ENCODE data around the gene RGS3.
"Not testable (repeated sequence)": the region's sequence is repeated elsewhere in the genome, so short reads cannot be mapped to it uniquely, and the experiment has no call there.

The RGS3 gene

DNA sequence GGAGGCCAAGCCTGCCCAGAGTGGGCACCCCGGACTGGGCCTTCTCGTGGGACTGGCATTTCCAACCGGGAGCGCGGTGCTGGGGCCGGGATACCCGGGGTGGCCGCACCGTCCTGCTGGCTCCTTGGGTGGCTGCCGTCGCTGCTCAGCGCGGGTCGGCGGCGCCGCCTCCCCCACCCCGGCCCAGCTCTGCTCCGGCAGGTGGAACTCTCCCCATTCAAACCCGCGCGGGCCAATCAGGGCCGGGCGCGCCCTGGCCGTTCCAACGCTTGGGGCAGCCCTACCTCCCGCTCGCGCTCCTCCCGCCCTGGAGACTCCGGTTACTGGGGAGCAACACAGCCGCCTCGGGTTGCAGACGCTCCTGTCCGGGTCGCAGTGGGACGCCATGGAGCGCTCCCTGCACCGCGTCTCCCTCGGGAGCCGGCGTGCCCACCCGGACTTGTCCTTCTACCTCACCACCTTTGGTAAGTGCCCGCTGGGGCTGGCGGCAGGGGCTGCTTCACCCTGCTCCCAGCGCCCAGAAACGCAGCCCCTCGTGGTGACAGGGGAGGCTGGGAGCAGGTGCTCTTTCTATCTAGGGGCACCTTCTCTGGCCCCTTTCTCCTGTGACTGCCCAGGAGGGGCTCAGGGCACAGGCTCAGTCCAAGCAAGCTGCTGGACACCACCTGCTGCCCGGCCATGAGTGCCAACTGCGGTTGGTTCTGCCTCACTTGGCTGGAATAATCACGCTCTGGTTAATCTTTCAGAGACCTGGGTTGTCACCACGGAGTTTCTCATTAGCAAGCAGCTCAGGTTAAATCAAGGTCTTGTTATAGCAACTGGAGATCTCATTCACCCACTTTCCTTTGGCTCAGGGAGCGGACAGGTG is at the start of gene RGS3:
Gene RGS3, plus strand, starts transcription at position 310 of the 868 bp plus-strand sequence. Its CDS starts 76 bp downstream, at position 386.
- peak; percentile 68 for DNase-seq

DNA sequence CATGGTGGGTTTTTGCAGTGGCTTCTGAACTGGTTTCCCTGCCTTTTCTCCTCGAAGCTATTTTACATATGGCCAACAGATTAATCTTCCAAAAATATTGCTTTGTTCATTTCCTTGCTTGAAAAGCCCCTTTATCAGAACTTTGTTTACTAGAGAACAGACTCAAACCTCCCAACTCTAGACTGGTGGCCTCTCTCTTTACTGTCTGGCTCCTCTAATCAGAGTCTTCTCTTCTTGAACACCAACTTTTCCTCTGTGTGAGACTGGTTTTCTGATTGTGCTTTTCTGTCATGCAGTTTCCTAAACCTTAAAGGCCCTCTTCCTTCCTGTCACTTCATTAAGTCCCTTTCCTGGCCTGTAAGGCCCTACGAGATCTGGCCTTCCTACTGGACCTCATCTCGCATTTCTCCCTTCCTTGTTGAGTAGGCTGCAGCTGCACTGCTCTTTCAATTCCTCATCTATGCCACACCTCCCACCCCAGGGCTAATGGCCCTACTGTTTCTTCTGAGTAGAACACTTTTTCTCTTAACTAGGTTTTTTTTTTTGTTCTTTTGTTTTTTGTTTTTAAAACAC is 47.3 kb upstream of the RGS3 start:
- DNase-seq = no peak

DNA sequence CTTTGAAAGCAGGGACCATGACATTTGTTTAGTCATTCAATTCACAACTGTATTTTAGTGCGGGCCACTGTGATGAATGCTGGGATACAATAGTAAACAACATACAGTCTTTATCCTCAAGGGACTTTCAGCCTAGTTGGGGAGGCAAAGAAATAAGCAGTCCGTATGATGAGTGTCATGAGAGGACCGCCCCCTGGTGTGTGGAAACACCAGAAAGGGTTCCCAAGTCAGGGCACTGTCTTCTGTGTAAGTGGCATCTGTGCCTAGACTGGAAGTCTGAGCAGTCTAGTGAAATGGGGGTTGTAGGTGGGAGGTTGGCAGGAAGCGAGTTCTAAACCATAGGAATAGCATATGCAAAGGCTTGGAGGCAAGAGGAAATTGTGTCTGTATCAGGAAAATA is 46.2 kb upstream of the RGS3 start:
- no peak for DNase-seq

DNA sequence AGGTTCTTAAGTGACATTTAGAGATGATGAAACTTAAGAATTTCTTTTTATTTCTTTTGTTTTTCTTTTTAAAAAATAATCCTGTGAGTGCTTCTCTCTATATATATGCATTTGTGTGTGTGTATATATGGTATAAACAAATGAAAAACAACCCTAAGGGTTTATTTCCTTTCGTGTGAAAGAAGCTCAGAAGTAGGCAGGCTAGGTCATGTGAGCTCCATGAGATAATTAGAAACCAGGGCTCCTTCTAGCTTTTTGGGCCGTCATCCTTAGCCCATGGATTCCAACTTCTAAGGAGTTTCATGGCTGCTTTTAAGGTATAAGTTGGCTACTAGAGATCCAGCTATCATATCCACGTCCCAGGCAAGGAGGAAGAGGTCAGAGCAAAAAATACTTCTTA is 41.8 kb upstream of the RGS3 start:
- no peak for DNase-seq

DNA sequence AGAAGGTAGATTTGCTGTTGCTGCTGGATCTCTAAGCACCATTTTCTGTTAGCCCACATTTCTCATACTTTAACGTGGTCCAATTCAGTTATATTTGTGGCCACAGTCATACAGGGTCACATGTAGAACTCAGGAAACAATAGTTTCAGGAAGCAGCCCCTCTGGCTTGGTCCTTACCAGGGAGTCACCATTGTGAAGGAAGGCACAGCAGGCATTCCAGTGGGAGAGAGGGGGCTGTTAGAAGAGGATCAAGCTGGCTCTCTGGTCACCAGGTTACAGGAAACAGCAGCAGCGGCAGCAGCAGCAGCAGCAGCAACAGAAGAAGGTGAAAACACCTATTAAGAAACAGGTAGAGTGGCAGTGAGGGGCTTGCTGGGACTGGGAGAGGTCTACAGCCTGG is 38.5 kb upstream of the RGS3 start:
- no peak for DNase-seq

DNA sequence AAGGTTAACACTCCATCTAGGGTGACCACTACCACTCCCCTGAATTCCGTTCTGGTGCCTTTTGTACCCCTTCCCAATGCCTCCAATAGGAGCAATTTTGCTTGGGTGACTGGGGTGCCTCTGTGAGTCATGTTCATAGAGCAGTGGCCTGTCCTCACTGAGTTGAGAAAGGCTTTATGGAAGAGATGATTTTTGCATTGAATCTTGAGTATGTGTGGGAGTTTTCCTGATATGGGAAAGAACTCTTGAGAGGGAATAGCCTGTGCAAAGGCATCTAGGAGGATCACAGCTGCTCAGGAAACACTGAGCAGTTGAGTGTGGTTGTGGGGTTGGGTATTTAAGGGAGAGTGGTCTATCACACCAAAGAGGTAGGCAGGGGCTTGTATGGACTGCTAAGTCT is 36.8 kb upstream of the RGS3 start:
- no peak for DNase-seq

DNA sequence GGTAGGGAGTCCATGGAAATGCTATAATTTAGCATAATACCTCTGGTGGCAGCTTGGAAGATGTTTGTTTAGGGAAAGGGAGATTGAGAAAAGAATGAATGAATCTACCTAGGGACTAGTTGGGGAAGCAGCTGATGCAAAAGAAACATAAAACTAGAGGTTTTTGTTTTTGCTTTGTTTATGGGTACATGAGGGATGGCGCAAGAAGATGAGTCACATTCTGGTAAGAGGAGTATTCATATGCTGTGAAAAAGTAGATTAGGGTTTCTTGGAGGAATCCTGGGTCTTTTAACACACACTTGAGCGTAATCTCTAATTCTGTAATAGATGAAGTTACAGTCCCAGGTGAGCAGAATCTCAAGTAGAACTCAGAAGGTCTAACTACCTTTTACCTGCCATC is 35.9 kb upstream of the RGS3 start:
- DNase-seq = no peak

DNA sequence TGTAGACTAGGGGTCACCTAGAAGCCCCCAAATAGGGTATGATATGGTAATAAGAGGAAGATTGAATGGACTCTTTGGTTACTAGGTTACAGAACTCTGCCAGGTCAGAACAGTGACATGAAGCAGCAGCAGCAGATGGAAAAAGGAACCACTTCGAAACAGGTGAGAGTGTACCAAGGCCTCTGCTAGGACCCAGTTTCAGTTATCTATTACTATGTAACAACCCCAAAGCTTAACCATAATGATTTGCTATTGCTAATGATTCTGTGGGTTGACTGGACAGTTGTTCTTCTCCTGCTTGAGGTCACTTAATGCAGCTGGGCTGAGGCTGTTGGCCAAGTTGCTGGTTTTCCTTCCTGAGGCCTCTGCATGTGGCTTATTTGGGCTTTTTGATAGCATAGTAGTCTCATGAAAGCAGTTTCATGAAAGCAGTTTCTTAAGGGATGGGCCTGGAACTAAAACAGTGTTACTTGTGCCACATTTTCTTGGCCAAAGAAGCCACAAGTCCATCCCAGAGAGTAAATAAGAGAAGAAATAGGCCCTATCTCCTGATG is 35.4 kb upstream of the RGS3 start:
- no peak for DNase-seq

DNA sequence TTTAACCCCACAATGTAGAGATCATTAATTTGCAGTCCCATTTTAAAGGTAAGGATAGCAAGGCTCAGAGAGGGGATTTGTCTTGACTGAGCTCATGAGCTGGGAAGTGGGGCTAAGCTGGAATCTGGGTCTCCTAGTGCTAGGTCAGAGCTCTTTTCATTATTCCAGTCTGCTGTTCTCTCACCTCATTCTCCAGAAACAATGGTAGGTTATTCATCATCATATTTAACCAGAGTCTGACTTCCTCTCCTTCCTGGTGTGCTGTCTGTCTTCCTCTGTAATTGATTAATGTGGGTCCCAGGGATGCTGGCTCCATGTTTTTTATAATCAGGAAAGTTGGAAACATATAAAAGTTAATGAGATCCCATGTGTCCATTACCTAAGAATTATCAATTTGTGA is 32.3 kb upstream of the RGS3 start:
- DNase-seq = no peak

DNA sequence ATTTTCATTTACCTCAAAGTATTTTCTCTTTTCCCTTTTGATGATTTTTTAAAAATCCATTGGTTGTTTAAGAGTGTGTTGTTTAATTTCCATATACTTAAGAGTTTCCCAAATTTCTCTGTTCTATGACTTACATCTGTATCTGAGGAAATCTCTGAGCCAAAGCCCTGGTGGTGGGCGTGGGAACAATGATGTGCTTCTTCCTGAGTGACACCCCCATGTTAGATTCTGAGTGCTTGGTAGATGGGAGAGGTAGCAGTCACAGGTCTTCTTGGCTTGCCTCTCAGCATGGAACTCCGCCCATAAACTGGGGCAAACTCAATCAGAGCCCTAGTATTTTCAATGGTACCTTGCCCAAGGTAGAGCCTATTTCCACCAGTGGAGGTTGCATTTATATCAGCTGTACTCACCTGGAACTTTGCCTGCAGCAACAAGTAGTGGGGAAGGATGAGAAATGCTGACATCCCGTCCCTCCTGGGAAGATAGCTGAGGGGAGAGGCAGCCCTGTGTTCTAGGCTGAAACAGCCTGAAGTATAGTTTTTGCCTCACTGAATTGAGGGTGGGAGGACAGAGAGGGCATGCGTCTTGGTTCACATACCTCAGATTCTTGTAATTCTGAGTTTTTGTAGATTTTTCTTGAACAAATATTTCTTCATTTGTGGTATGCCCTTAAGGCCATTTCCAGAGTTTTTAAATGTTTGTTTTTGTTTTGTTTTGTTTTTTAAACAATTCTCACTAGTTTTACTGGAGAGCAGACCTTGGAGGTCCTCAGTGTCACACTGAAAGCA is 26.6 kb upstream of the RGS3 start:
- no peak for DNase-seq

DNA sequence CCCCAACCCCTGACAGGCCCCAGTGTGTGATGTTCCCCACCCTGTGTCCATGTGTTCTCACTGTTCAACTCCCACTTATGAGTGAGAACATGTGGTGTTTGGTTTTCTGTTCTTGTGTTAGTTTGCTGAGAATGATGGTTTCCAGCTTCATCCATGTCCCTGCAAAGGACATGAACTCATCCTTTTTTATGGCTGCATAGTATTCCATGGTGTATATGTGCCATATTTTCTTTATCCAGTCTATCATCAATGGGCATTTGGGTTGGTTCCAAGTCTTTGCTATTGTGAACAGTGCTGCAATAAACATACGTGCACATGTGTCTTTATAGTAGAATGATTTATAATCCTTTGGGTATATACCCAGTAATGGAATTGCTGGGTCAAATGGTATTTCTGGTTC is 25.8 kb upstream of the RGS3 start:
- not testable (repeated sequence) for DNase-seq

DNA sequence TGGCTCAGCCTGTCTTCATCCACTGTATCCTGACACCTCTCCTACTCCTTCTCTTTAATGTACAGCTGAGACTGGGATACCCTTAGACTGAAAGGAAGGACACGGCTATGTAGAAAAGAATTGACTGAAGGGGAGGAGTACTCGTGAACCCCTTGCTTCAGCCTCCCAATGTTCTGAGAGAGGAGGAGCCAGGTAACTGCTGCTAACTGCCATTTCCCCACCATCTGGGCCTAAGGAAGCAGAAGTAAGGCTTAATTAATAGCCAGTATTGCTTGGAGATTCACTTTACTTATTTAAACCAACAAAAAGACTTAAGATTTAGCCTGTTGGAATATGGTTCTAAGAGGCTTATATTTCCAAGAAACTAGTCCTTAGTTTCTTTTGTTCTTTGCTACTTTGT is 18.8 kb upstream of the RGS3 start:
- DNase-seq = no peak

DNA sequence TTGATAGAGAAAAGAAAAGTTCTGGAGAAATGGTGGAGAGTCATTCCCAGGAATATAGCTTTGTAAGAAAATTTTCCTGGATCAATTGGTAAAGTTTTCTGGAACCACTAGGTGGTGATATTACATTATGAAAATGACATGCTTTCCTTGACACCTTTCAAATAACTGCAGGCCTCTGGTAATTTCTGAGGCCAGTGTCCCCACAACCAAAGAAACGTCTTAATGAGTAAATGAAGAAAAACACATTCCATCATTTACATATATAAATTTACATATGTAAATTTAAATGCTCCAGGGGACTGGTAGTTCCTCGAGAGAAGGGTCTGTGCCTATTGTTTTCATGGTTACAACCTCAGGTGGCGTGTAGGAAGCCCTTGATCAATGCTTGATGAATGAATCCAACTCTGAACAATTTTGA is 17.2 kb upstream of the RGS3 start:
- DNase-seq = no peak

DNA sequence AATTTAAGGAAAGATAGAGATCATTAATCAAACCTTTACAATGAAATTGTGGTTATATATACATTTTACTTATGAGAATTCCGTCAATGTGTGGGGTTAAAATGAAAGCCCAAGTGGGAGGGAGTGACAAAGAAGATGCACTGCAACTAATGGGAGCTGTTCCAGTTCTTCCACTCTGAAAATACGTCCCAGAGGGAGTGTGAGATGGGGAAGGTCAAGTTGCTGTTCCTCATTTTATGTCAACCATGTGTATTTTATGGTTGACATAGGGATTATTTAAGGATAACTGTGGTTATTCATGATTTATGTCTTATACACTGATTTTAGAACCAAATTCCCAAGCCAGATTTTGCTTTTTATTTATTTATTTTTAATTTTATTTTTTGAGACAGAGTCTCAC is 14.2 kb upstream of the RGS3 start:
- DNase-seq = no peak

DNA sequence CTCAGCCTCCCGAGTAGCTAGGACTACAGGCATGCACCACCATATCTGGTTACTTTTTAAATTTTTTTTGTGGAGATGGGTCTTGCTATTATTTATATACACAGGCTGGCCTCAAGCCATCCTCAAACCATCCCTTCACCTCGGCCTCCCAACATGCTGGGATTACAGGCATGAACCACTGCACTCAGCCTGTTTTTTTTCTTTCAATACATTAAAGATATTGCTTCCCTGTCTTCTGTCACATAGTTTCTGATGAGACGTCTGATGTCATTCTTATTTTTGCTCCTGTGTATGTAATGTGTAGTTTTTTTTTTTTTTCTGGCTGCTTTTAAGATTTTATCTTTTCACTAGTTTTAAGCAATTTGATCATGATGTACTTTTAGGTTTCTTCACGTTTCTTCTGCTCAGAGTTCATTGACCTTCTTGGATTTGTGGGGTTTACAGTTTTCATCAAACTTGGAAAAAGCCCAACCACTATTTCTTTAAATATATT is 11.4 kb upstream of the RGS3 start:
- DNase-seq = no peak

DNA sequence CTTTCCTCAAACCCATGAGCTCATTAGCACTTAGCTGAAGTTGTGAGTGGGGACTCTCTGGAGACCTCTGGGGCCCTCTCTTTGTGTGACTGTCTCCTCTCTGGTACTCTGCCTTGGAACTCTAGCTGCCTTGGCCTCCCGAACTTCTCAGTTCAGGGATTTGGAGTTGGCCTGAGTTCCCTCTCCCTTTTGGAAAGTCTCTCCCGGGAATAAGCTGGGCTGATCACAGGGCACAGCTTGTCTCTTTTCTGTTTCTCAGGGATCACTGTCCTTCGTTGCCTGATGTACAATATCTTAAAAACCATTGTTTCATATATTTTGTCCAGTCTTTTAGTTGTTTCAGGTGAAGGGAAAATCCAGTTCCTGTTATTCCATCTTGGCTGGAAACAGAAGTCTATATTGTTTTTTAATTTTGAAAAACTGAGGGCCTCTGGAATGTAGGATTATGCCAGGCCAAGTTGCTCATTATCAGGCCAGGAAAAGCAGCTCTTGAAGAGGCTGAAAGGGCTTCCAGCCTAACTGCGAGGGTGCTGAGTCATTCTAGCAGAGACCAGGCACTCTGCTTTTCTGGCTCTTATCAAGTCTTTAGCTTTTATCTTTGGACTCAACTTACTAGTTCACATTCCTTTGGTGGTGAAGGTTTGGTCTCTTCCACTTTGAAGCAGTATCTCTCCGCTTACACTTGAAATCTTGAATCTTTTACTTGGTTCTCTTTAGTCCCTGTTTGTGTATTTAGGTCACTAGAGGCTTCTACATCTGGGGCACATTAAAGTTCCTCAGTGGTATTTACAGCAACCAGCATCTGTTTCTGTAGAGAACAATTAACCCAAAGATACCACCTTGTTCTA is 8.4 kb upstream of the RGS3 start:
- DNase-seq = no peak

DNA sequence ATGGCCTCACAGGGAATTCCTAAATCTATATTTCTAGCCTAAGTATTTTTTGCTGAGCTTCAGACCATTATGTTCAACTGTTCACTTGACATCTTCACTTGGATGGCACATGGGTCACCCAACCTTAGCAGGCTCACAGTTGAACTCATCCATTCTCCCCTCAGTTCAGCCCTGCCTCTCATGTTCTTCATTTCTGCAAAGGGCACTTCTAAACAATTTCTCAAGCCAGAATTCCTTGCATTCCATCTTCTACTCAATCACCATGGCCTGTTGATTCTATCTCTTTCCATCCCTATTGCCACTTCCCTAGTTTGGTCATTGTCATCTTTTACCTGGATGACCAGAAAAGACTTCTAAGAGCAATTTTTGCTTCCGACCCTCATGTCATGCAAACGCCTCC is 7.3 kb upstream of the RGS3 start:
- no peak for DNase-seq

DNA sequence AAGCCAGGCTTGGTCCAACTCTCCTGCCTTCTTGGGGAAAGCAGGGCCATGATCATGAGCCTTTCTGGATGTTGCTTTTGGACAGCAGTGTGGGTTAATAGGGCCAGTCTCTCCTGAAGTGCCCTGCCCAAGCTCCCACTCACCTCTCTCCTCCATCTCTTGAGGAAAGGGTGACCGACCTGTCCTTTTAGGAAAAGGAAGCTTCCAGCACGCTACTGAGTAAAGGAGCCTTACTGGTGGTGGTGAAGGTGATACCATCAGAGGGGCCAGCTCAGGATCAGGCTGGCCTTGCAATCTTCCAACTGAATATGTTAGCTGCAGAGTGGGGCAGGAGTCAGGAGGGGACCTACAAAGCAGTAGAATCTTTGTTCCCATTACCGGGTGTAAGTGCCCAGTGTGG is 2.2 kb upstream of the RGS3 start:
- no peak for DNase-seq

DNA sequence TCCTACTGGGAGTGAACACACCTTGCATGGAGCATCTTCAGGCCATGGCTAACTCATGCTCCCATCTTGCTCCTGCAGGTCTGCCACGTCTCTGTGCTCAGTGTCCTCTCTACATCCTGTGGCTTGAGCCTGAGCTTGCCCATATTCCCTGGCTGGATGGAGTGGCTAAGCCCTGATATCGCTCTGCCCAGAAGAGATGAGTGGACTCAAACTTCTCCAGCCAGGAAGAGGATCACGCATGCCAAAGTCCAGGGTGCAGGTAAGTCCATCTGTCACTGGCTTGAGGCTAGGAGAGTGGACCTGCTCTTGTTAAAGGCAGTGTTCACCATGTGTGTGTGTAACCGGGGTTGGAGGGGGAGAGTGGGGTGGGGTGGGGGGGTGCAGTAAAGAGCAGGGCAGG is 1.6 kb upstream of the RGS3 start:
- DNase-seq = no peak

DNA sequence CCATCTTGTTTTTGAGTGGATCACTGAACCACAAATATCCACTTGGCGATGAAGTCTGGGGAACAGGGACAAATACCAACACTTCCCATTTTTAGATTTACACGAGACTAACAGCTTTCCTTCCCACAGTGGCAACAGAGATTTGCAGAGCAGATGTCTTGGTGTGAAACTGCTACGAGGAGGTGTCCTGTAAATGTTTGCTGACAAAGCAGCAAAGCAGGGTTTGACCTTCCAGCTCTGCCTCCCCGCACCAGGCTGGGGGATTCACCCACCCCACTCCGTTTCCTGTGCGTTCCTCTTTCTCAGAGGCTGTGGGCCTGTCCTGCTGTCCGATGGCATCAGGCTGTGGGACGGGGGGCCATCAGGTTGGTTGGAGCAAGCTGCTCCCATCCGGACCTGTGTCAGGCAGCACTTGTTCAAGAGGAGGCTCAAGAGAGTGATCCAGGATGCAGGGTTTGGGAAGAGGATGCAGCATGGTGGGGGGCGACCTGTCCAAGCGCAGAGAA is 693 bp upstream of the RGS3 start:
- DNase-seq = no peak

DNA sequence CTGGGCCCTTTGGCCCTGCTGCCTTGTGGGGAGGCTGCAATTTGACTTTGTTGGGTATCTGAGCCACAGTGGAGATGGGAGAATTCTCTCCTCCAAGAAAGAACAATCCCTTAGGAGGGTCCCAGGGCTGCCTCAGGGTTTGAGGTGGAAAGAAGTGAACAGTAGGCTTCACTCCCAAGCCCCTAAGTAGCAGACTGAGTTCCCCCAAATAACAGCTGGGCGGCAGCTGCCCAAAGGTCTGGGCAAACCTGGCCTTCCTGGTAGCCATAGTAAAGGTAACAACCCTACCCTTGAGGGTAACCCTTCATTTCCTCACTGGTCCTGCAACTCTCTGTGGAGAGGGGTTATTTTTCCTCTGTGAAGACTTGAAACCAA is 746 bp downstream of the RGS3 start:
- no peak for DNase-seq

DNA sequence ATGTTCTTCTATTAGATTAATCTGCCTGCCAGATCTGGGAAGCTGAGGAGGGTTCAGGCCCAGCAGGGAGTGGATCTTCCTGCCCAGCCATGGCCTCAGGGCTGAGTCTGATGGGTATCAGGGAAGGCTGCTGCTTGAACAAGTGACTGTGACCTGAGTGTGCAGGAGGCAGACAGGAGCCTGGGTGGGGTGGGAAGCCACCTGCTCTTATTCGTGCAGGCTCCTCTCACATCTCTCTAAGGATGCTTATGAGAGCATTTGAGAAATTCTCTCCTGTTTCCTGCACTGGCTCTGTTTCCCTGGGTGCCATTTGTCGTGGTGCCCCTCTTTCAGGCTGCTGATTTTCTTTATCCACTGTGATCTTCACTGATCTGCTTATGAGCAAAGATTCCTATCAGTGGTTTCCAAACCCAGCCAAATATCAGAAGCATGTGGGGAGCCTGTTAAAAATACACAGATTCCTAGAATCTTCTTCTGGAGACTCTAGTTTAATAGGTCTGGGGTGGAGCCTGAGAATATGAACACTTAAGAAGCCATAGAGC is 2.1 kb downstream of the RGS3 start:
- no peak for DNase-seq
